Choroid plexus epithelial cell (primary cell): Measurements from ENCODE around the gene HNRNPM.
"Not testable (repeated sequence)": the region's sequence is repeated elsewhere in the genome, so short reads cannot be mapped to it uniquely, and the experiment has no call there.

Source experiments
- DNase-seq: peaks from one replicate; pipeline ENCODE4 v3.0.0-alpha.2; 2010; ENCODE audit warnings: low read depth
- H3K4me3 ChIP-seq: 2 replicates; pipeline ENCODE4 v1.5.1; 2011; ENCODE audit warnings: low read depth, mild to moderate bottlenecking, control low read depth, low read length, moderate library complexity
- TF ChIP-seq, protein P1 (sequence below): conservative IDR thresholded peaks from 2 replicates; pipeline ENCODE4 v1.5.1; 2011; ENCODE audit warnings: low read depth, mild to moderate bottlenecking, control low read depth, inconsistent platforms, low read length, moderate library complexity

Gene HNRNPM

DNA sequence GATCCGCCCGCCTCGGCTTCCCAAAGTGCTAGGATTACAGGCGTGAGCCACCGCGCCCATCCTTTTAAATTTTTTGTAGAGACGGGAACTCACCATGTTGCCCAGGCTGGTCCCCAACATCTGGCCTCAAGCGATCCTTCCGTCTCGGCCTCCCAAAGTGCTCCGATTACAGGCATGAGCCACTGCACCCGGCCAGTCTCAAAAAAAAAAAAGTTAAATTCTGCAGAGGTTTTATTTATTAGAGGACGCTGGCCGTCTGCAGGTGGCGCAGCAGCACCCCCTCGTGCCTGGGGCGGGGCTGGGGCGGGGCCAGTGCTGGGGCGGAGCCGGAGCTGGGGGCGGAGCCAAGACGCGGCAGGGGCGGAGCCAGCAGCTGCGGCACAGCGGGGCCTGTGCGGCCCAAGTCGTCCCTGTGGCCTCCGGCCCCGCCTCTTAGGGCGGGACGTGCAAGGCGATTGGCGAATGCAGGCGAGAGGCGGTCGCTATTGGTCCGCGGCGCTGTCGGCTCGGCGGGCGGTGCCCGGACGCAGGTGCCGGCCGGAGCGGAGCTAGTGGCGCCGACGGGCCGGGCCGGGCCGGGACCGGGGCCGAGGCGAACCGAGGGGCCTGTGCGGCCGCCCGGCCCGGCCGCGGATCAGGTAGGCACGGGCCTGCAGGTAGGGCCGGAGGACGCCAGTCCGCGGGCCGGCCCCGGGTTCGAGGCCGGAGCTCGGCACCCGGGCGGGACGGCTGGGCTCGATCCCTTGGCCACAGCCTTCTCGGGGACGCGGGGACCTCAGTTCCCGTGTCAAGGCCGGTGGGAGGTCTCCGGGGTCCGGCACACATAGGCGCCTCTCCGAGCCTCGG, 31.8 kb upstream of the HNRNPM start, which contains the start of gene MARCHF2:
Gene MARCHF2, plus strand, starts transcription at position 523 of the 846 bp plus-strand sequence. CDS start 8,536 bp downstream, outside the sequence.
- peak within 1 kb of the TSS; percentile 62 for H3K4me3 ChIP-seq
- TF ChIP-seq, protein P1, sequence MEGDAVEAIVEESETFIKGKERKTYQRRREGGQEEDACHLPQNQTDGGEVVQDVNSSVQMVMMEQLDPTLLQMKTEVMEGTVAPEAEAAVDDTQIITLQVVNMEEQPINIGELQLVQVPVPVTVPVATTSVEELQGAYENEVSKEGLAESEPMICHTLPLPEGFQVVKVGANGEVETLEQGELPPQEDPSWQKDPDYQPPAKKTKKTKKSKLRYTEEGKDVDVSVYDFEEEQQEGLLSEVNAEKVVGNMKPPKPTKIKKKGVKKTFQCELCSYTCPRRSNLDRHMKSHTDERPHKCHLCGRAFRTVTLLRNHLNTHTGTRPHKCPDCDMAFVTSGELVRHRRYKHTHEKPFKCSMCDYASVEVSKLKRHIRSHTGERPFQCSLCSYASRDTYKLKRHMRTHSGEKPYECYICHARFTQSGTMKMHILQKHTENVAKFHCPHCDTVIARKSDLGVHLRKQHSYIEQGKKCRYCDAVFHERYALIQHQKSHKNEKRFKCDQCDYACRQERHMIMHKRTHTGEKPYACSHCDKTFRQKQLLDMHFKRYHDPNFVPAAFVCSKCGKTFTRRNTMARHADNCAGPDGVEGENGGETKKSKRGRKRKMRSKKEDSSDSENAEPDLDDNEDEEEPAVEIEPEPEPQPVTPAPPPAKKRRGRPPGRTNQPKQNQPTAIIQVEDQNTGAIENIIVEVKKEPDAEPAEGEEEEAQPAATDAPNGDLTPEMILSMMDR, result peak; percentile 62
- DNase-seq, result peak; percentile 99

DNA sequence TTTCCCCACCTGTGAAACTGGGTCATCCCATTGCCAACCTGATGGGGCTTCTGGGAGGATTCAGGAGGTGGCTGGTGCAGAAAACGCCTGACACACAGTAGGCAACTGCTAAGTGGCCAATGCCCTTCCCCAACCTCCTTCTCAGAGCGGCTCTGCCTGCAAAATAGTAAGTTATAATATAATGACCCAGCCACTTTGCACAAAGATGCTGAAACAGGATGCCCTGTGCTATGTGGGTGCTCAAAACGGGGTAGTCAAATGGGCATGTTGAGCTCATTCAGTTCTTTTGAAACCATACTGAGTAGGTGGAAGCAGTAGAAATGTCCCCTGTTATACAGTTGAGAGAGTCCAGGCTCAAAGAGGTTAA, 31.2 kb upstream of the HNRNPM start:
- DNase-seq, result no peak
- peak overlapping the region; percentile 62 for H3K4me3 ChIP-seq
- TF ChIP-seq, protein P1, result no peak

DNA sequence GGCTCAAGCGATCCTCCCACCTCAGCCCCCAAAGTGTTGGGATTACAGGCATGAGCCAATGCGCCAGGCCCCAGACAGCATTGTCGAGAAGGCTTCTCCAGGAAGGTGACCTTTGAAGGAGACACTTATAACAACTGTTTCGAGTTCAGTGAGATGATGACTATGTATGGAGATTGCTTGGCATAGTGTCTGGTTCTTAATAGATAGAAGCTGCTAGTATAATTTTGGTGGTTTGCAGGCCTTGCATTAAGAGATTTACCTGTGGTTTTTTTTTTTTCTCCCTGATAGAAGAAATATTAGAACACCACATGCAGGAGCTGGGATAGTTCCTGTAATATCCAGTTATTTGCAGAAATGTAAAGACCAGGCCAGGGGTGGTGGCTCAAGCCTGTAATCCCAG, 28.0 kb upstream of the HNRNPM start:
- no peak for DNase-seq
- H3K4me3 ChIP-seq, result no peak overlapping the region
- TF ChIP-seq, protein P1, result no peak

DNA sequence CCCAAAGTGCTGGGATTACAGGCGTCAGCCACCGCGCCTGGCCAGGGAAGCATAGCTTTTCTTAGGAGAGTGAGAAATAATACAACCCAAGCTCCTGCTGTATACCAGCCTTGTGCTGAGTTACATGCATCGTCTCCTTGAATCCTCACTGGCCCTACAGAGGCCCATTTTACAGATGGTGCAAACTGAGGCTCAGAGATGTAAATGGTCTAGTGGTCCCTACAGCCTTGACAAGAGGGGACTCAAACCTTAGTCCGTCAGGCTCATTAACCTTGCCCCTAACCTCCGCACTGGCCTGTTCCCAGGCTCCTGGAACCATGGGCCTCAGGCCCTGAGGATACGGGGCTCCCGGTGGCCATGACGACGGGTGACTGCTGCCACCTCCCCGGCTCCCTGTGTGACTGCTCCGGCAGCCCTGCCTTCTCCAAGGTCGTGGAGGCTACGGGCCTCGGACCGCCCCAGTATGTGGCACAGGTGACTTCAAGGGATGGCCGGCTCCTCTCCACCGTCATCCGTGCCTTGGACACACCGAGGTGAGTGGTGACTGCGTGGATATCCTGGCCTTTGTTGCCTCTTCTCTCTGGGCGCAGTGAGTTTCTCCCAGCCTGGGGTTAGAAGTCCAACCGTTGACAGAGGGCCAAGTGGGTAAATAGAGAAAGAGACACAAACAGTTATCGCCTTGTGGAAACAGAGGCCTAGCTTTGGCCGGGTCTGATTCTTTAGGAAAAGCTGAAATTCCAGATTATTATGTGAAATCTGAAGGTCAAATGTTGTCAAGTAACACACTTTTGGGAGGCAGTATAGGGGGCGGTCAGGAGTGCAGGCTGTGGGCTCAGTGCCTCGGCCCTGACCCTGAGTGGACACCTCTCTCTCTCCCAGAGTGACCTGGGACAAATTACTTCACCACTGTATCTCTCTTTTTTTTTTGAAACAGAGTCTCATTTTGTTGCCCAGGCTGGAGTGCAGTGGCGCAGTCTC, 23.0 kb upstream of the HNRNPM start:
- TF ChIP-seq, protein P1, result no peak
- H3K4me3 ChIP-seq, result no peak overlapping the region
- DNase-seq, result no peak

DNA sequence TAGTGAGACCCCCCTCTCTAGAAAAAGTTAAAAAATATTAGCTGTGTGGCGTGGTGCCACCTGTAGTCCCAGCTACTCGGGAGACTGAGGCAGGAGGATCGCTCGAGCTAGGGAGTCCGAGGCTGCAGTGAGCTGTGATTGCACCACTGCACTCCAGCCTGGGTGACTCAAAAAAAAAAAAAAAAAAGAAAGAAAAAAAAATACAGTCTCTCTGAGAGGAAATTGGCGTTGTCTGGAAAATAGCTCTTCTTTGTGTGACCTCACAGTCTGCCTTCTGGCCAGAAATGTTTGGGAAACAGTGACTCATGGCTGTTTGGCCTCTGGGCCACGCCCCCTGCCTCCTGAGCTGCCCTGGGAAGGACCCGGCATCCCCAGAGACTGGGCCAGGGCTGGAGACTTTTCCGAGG, 21.0 kb upstream of the HNRNPM start:
- H3K4me3 ChIP-seq, result no peak overlapping the region
- peak; percentile 98 for DNase-seq
- TF ChIP-seq, protein P1, result no peak

DNA sequence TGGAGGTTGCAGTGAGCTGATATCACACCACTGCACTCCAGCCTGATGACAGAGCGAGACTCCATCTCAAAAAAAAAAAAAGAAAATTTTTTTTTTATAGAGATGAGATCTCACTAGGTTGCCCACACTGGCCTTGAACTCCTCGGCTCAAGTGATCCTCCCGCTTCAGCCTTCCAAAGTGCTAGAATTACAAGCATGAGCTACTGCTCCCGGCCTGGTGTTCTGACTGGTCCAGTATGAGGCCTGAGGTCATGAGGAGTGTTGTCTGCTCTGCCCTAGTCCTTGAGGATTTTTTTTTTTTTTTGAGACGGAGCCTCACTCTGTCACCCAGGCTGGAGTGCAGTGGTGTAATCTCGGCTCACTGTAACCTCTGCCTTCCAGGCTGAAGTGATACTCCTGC, 19.4 kb upstream of the HNRNPM start:
- DNase-seq, H3K4me3 ChIP-seq: not testable (repeated sequence)

DNA sequence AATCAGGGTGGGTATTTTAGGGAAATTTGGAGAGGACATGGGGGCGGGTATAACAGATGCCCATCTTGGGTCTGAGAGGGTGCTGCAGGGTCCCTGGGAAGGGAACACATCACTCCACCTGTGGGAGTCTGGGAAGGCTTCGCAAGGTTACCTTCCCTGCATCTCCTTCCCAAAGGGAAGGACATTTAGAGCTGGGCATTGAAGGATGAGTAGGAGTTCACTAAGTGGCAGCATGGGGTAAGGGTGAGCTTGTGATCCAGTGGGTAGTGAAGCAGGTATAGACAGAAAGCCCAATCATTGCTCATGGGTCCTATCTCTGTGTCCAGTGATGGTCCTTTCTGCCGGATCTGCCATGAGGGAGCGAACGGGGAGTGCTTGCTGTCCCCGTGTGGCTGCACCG, 18.5 kb upstream of the HNRNPM start:
- no peak overlapping the region for H3K4me3 ChIP-seq
- TF ChIP-seq, protein P1, result no peak
- no peak for DNase-seq
